K562 (cell line): Measurements from ENCODE around the gene REM2. TPM values are rescaled to one million over a fixed set of nuclear protein-coding genes. Genes with fewer than 3 reads are reported as not detected.

Experiments used
- ATF4 ChIP-seq: fragments of 450-650 bp; formaldehyde crosslinking; IDR thresholded peaks from 2 replicates; pipeline ENCODE4 v1.4.0; 2022; ENCODE audit warnings: mild to moderate bottlenecking, moderate library complexity
- HDAC3 ChIP-seq: fragments of 450-650 bp; IDR thresholded peaks from 2 replicates; pipeline ENCODE4 v1.6.1; 2018; ENCODE audit warnings: borderline replicate concordance, mild to moderate bottlenecking, moderate library complexity; ENCODE audit not compliant: partially characterized antibody
- HNRNPK ChIP-seq: fragments of 200-400 bp; formaldehyde crosslinking; IDR thresholded peaks from one replicate; pipeline ENCODE4 v1.6.1; 2018; ENCODE audit warnings: mild to moderate bottlenecking, low read depth, low read length; ENCODE audit not compliant: poor library complexity, severe bottlenecking
- MTF1 ChIP-seq: fragments of 250-450 bp; sonication (Bioruptor Pico); IDR thresholded peaks from 2 replicates; pipeline ENCODE4 v1.9.0; 2021; ENCODE audit warnings: moderate library complexity, mild to moderate bottlenecking, inconsistent platforms, borderline replicate concordance
- PTTG1 ChIP-seq: fragments of 450-650 bp; IDR thresholded peaks from 2 replicates; pipeline ENCODE4 v1.6.1; 2016; ENCODE audit warnings: low read depth, mild to moderate bottlenecking, missing genetic modification characterization, missing compliant biosample characterization
- TCF3 ChIP-seq: sonication (generic); formaldehyde crosslinking; IDR thresholded peaks from 2 replicates; pipeline ENCODE4 v1.4.0; 2020; ENCODE audit warnings: mild to moderate bottlenecking, missing genetic modification reagents
- TFAP4 ChIP-seq: sonication (generic); formaldehyde crosslinking; IDR thresholded peaks from 2 replicates; pipeline ENCODE4 v1.8.0; 2022; ENCODE audit warnings: missing genetic modification reagents, mild to moderate bottlenecking, moderate library complexity, borderline replicate concordance
- ZBED1 ChIP-seq: IDR thresholded peaks from 2 replicates; pipeline ENCODE4 v1.6.1; 2014
- ZC3H11A ChIP-seq: IDR thresholded peaks from 2 replicates; pipeline ENCODE4 v1.6.1; 2012; ENCODE audit warnings: low read depth, low read length, improper control_type of control experiment
- ZC3H8 ChIP-seq: fragments of 450-650 bp; IDR thresholded peaks from 2 replicates; pipeline ENCODE4 v1.6.1; 2017
- ZNF175 ChIP-seq: fragments of 200-800 bp; sonication (Bioruptor generic); IDR thresholded peaks from 2 replicates; pipeline ENCODE4 v1.6.1; 2016; ENCODE audit warnings: low read depth, mild to moderate bottlenecking, missing genetic modification characterization, missing compliant biosample characterization
- ZNF778 ChIP-seq: fragments of 450-650 bp; formaldehyde crosslinking; IDR thresholded peaks from 2 replicates; pipeline ENCODE4 v1.4.0; 2020; ENCODE audit warnings: mild to moderate bottlenecking, moderate library complexity
- ZNF780A ChIP-seq: fragments of 250-450 bp; sonication (Bioruptor Pico); IDR thresholded peaks from 2 replicates; pipeline ENCODE4 v1.5.0; 2021; ENCODE audit warnings: mild to moderate bottlenecking
- polyA plus RNA-seq, 8 experiments: library from polyadenylated mRNA; depleted of rRNA in 4 of 8; stranded (reverse) in 5 of 8; unstranded in 3 of 8; fragments of >200 nt; fragmentation: Nextera tagmentation in 2 of 8; fragmentation: Illumina TruSeq in 1 of 8; extraction: Ambion mirVana in 2 of 8; extraction: Trizol in 1 of 8; gene quantifications; 2 replicates each; pipeline versions ENCODE4 v1.2.1 to v1.2.3, GENCODE V29; 2011 to 2014; ENCODE audit warnings: inconsistent platforms in 1 of 8, missing spikeins in 1 of 8
- total RNA-seq, 7 experiments: library from RNA; depleted of rRNA in 6 of 7; stranded (reverse); fragments of >200 nt in 6 of 7; fragmentation: Illumina TruSeq in 2 of 7; extraction: Trizol in 2 of 7; gene quantifications; 2 replicates each; pipeline versions ENCODE4 v1.2.1 to v1.2.3, GENCODE V29; 2011 to 2021; ENCODE audit warnings: low replicate concordance in 1 of 7
- TF ChIP-seq, protein P1 (sequence below): fragments of 200-800 bp; sonication (Bioruptor generic); IDR thresholded peaks from 2 replicates; pipeline ENCODE4 v1.6.1; 2017; ENCODE audit warnings: missing genetic modification characterization, missing compliant biosample characterization

REM2 gene
- total and polyA plus RNA-seq, 9 of the 15 experiments (the other 6 are each of a cell fraction or from before 2014, with no cell fraction given): 0.18 to 1.0 (median 0.38) TPM

DNA sequence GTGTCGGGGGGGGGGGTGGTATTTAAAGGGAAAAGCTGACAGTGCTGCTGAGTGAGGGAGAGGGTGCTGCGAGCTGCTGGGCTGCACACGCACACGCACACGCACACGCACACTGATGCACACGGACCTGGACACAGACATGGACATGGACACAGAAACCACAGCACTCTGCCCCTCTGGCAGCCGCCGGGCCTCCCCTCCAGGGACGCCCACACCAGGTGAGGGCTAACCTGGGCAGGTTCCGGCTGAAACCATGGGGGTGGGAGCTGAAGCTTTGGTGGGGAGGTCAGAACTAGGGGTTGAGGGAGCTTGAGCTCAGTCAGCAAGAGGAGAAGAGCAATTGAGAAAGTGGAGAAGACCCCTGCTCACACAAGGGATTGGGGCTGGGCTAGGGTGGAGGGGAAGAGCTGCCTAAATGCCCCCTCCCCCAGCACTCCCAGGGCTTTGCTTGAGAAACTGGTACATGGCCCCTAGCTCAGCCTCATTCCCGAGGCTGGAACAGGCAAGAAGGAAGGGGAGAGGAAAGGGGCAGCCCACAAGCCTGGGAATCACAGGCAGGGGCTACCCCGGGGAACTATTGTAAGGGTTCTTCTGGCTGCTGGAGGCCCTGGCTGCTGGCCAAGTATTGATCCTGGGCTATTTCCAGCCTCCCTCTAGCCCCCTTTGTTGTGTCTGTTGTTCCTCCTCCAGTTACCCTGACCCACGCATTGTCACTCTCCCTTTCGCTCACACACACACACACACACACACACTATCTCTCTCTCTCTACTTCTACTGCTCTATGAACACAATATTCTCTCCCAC is at the start of gene REM2 (continued):
- TF ChIP-seq ZNF780A (no peak), PTTG1 (tag) (no peak), MTF1 (no peak), ZC3H11A (no peak), HDAC3 (no peak), ZC3H8 (no peak), ZBED1 (no peak), HNRNPK (no peak), TFAP4 (no peak), ZNF175 (no peak), TCF3 (CRISPR knock-in tag) (no peak), ATF4 (no peak), ZNF778 (CRISPR knock-in tag) (no peak)
- TF ChIP-seq, protein P1, sequence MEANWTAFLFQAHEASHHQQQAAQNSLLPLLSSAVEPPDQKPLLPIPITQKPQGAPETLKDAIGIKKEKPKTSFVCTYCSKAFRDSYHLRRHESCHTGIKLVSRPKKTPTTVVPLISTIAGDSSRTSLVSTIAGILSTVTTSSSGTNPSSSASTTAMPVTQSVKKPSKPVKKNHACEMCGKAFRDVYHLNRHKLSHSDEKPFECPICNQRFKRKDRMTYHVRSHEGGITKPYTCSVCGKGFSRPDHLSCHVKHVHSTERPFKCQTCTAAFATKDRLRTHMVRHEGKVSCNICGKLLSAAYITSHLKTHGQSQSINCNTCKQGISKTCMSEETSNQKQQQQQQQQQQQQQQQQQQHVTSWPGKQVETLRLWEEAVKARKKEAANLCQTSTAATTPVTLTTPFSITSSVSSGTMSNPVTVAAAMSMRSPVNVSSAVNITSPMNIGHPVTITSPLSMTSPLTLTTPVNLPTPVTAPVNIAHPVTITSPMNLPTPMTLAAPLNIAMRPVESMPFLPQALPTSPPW: peak; percentile 14; the same call in 1 of the 2 replicates
